ENCODE results near the gene MAJIN.

MAJIN gene

GRCh38 chr11:64910451-64911093 is 61.3 kb downstream of the MAJIN start:
- no peak for DNase-seq

- DNase-seq: no peak
Measured at GRCh38 chr11:64909653-64910343, 62.1 kb downstream of the MAJIN start.

- no peak for DNase-seq
Measured at GRCh38 chr11:64908766-64909165, 63.1 kb downstream of the MAJIN start.

- no peak for DNase-seq
Measured at GRCh38 chr11:64906314-64906635, 65.6 kb downstream of the MAJIN start.

GRCh38 chr11:64905516-64906313 is 66.2 kb downstream of the MAJIN start:
- DNase-seq: no peak

- no peak for DNase-seq
Measured at GRCh38 chr11:64903291-64903833, 68.5 kb downstream of the MAJIN start.

- DNase-seq: no peak
Measured at GRCh38 chr11:64902102-64902900, 69.6 kb downstream of the MAJIN start.

- DNase-seq: no peak
Measured at GRCh38 chr11:64900774-64901173, 71.1 kb downstream of the MAJIN start.

- no peak for DNase-seq
Measured at GRCh38 chr11:64900263-64900678, 71.6 kb downstream of the MAJIN start.

- no peak for DNase-seq
Measured at GRCh38 chr11:64898541-64898940, 73.4 kb downstream of the MAJIN start.

GRCh38 chr11:64898076-64898445 is 73.8 kb downstream of the MAJIN start:
- DNase-seq: no peak

GRCh38 chr11:64897381-64898075 is 74.4 kb downstream of the MAJIN start:
- DNase-seq: no peak

- no peak for DNase-seq
Measured at GRCh38 chr11:64896448-64897022, 75.4 kb downstream of the MAJIN start.

- no peak for DNase-seq
Measured at GRCh38 chr11:64894812-64895452, 77.0 kb downstream of the MAJIN start.

- peak; percentile 52 for DNase-seq
Measured at GRCh38 chr11:64894070-64894811, 77.7 kb downstream of the MAJIN start.

GRCh38 chr11:64893194-64894069 is 78.5 kb downstream of the MAJIN start:
- no peak for DNase-seq

GRCh38 chr11:64892838-64893193 is 79.1 kb downstream of the MAJIN start:
- no peak for DNase-seq

- no peak for DNase-seq
Measured at GRCh38 chr11:64892411-64892831, 79.5 kb downstream of the MAJIN start.

- DNase-seq: no peak
Measured at GRCh38 chr11:64891880-64892279, 80.0 kb downstream of the MAJIN start.
